GM19438 (cell line): ENCODE data around the gene C1orf105.

Experiments
- ATAC-seq: cut with Tn5 transposase; IDR thresholded peaks from one replicate; pipeline ENCODE4 v1.9.1; 2021; ENCODE audit warnings: low read depth; ENCODE audit not compliant: unreplicated experiment

C1orf105 gene

GRCh38 chr1:172394811-172395210, 25.7 kb upstream of the C1orf105 start:
- ATAC-seq: no peak

- ATAC-seq: no peak
Measured at GRCh38 chr1:172395576-172395975, 24.9 kb upstream of the C1orf105 start.

- ATAC-seq: no peak
Measured at GRCh38 chr1:172397221-172397620, 23.3 kb upstream of the C1orf105 start.

GRCh38 chr1:172397633-172398032, 22.9 kb upstream of the C1orf105 start:
- no peak for ATAC-seq

- no peak for ATAC-seq
Measured at GRCh38 chr1:172398193-172398592, 22.3 kb upstream of the C1orf105 start.

- ATAC-seq: no peak
Measured at GRCh38 chr1:172398970-172399755, 21.3 kb upstream of the C1orf105 start.

GRCh38 chr1:172399756-172400721, 20.4 kb upstream of the C1orf105 start:
- no peak for ATAC-seq

GRCh38 chr1:172400722-172401105, 19.8 kb upstream of the C1orf105 start:
- no peak for ATAC-seq

GRCh38 chr1:172401477-172401876, 19.0 kb upstream of the C1orf105 start:
- ATAC-seq: no peak

GRCh38 chr1:172401892-172402291, 18.6 kb upstream of the C1orf105 start:
- no peak for ATAC-seq

- ATAC-seq: no peak
Measured at GRCh38 chr1:172402878-172403569, 17.5 kb upstream of the C1orf105 start.

GRCh38 chr1:172404121-172404520, 16.4 kb upstream of the C1orf105 start:
- no peak for ATAC-seq

- no peak for ATAC-seq
Measured at GRCh38 chr1:172405912-172406311, 14.6 kb upstream of the C1orf105 start.

- no peak for ATAC-seq
Measured at GRCh38 chr1:172406968-172407367, 13.5 kb upstream of the C1orf105 start.

GRCh38 chr1:172408958-172409357, 11.5 kb upstream of the C1orf105 start:
- no peak for ATAC-seq

GRCh38 chr1:172410027-172410426, 10.5 kb upstream of the C1orf105 start:
- ATAC-seq: no peak

GRCh38 chr1:172411791-172412338, 8.6 kb upstream of the C1orf105 start:
- ATAC-seq: no peak

GRCh38 chr1:172414331-172414730, 6.2 kb upstream of the C1orf105 start:
- no peak for ATAC-seq

GRCh38 chr1:172416496-172417035, 3.9 kb upstream of the C1orf105 start:
- ATAC-seq: no peak

GRCh38 chr1:172417557-172417956, 2.9 kb upstream of the C1orf105 start:
- ATAC-seq: no peak
